Measurements from ENCODE around the gene HLCS. TPM values are rescaled to one million over a fixed set of nuclear protein-coding genes. Genes with fewer than 3 reads are reported as not detected.

HLCS gene
- total RNA-seq, 1 donor from 2014 or later = 25.0 TPM

GRCh38 chr21:36887963-36888362, 78.5 kb downstream of the HLCS start:
- H3F3A ChIP-seq (ENCODE audit: low read depth) = peaks cover 14% of the 10 kb centered on the region
- H3K36me3 Mint-ChIP-seq = peaks cover 37% of the 10 kb centered on the region

GRCh38 chr21:36883532-36884486, 82.7 kb downstream of the HLCS start:
- no peak for DNase-seq (ENCODE audit: low spot score)
- Histone ChIP-seq H3K27me3 (no peaks in the 10 kb centered on the region), H2AFZ (replicated peaks) (no peak overlapping the region), H4K20me1 (ENCODE audit: low read depth) (no peaks in the 10 kb centered on the region), H3K4me3 (no peak overlapping the region), H3K4me1 (peaks cover 22% of the 10 kb centered on the region), H3F3A (ENCODE audit: low read depth) (peaks cover 14% of the 10 kb centered on the region), H3K27ac (no peak overlapping the region), H3K9ac (no peak overlapping the region), H3K79me2 (ENCODE audit: low read depth) (no peaks in the 10 kb centered on the region), H3K4me2 (no peak overlapping the region), H3K9me3 (ENCODE audit: low read depth) (peaks cover 5% of the 10 kb centered on the region), H3K36me3 (peaks cover 4% of the 10 kb centered on the region)
- peaks cover 33% of the 10 kb centered on the region for H3K36me3 Mint-ChIP-seq
- H3K27ac Mint-ChIP-seq = no peak overlapping the region
- no peak overlapping the region for H3K4me3 Mint-ChIP-seq
- H3K27me3 Mint-ChIP-seq (ENCODE audit: insufficient read depth, low read depth) = peaks cover 12% of the 10 kb centered on the region
- peaks cover 15% of the 10 kb centered on the region for H3K4me1 Mint-ChIP-seq
- H3K9me3 Mint-ChIP-seq = peaks cover 35% of the 10 kb centered on the region
- no peak for TF ChIP-seq EZH2phosphoT487 (IDR thresholded peaks at IDR 0.05)
- no peak for TF ChIP-seq CTCF (IDR thresholded peaks at IDR 0.05)
- TF ChIP-seq EZH2 (IDR thresholded peaks at IDR 0.05) = no peak

More at GRCh38 chr21:36887963-36888362, 78.5 kb downstream of the HLCS start:
- peak; percentile 82 for DNase-seq (ENCODE audit: low spot score)
- no peak overlapping the region for H3K9ac ChIP-seq
- no peaks in the 10 kb centered on the region for H4K20me1 ChIP-seq (ENCODE audit: low read depth)
- H3K27me3 Mint-ChIP-seq (ENCODE audit: insufficient read depth, low read depth) = peaks cover 19% of the 10 kb centered on the region
- TF ChIP-seq EZH2 (IDR thresholded peaks at IDR 0.05) (no peak), CTCF (IDR thresholded peaks at IDR 0.05) (no peak), EZH2phosphoT487 (IDR thresholded peaks at IDR 0.05) (no peak)
- H3K27ac Mint-ChIP-seq = no peak overlapping the region
- H3K27ac ChIP-seq = no peak overlapping the region
- peak overlapping the region; percentile 66 for H3K4me2 ChIP-seq
- no peaks in the 10 kb centered on the region for H3K27me3 ChIP-seq
- peaks cover 5% of the 10 kb centered on the region for H3K9me3 ChIP-seq (ENCODE audit: low read depth)
- no peak overlapping the region for H3K4me3 ChIP-seq
- peaks cover 3% of the 10 kb centered on the region for H3K36me3 ChIP-seq
- peaks cover 38% of the 10 kb centered on the region for H3K4me1 ChIP-seq
- no peak overlapping the region for H2AFZ ChIP-seq (replicated peaks)
- H3K4me1 Mint-ChIP-seq = peaks cover 23% of the 10 kb centered on the region
- peaks cover 20% of the 10 kb centered on the region for H3K9me3 Mint-ChIP-seq
- H3K79me2 ChIP-seq (ENCODE audit: low read depth) = no peaks in the 10 kb centered on the region
- peak overlapping the region; percentile 6 for H3K4me3 Mint-ChIP-seq

- peaks cover 40% of the 10 kb centered on the region for H3K36me3 Mint-ChIP-seq
- Histone ChIP-seq H3K9ac (no peak overlapping the region), H3K27ac (no peak overlapping the region), H4K20me1 (ENCODE audit: low read depth) (no peaks in the 10 kb centered on the region), H3K27me3 (no peaks in the 10 kb centered on the region), H3F3A (ENCODE audit: low read depth) (peaks cover 8% of the 10 kb centered on the region), H3K79me2 (ENCODE audit: low read depth) (no peaks in the 10 kb centered on the region), H3K4me3 (no peak overlapping the region), H2AFZ (replicated peaks) (no peak overlapping the region), H3K4me2 (no peak overlapping the region), H3K9me3 (ENCODE audit: low read depth) (peaks cover 8% of the 10 kb centered on the region), H3K4me1 (peaks cover 15% of the 10 kb centered on the region), H3K36me3 (peaks cover 12% of the 10 kb centered on the region)
- H3K4me1 Mint-ChIP-seq = peaks cover 6% of the 10 kb centered on the region
- TF ChIP-seq EZH2phosphoT487 (IDR thresholded peaks at IDR 0.05) = no peak
- no peak overlapping the region for H3K27ac Mint-ChIP-seq
- no peak overlapping the region for H3K4me3 Mint-ChIP-seq
- peaks cover 43% of the 10 kb centered on the region for H3K9me3 Mint-ChIP-seq
- peaks cover 7% of the 10 kb centered on the region for H3K27me3 Mint-ChIP-seq (ENCODE audit: insufficient read depth, low read depth)
- DNase-seq (ENCODE audit: low spot score) = no peak
Observed at GRCh38 chr21:36882776-36883175, 83.7 kb downstream of the HLCS start.

GRCh38 chr21:36881228-36881627, 85.2 kb downstream of the HLCS start:
- Mint-ChIP-seq H3K27me3 (ENCODE audit: insufficient read depth, low read depth) (peaks cover 3% of the 10 kb centered on the region), H3K36me3 (peaks cover 44% of the 10 kb centered on the region), H3K9me3 (peaks cover 47% of the 10 kb centered on the region), H3K4me3 (no peak overlapping the region), H3K27ac (no peak overlapping the region), H3K4me1 (no peaks in the 10 kb centered on the region)
- no peak for TF ChIP-seq CTCF (IDR thresholded peaks at IDR 0.05)
- TF ChIP-seq EZH2phosphoT487 (IDR thresholded peaks at IDR 0.05) = no peak
- no peak for TF ChIP-seq EZH2 (IDR thresholded peaks at IDR 0.05)
- Histone ChIP-seq H3K9me3 (ENCODE audit: low read depth) (peaks cover 15% of the 10 kb centered on the region), H3K79me2 (ENCODE audit: low read depth) (no peaks in the 10 kb centered on the region), H3F3A (ENCODE audit: low read depth) (peaks cover under 1% of the 10 kb centered on the region), H2AFZ (replicated peaks) (no peak overlapping the region), H3K4me2 (no peak overlapping the region), H3K9ac (no peak overlapping the region), H3K36me3 (peaks cover 19% of the 10 kb centered on the region), H3K27me3 (no peaks in the 10 kb centered on the region), H3K27ac (no peak overlapping the region), H3K4me3 (no peak overlapping the region), H4K20me1 (ENCODE audit: low read depth) (no peaks in the 10 kb centered on the region), H3K4me1 (no peaks in the 10 kb centered on the region)
- DNase-seq (ENCODE audit: low spot score) = no peak
